Activated naive CD8-positive, alpha-beta T cell (primary cell): Measurements from ENCODE around the gene LUZP4.

Source experiments
- H3K27ac Mint-ChIP-seq: one replicate; pipeline ENCODE4 v1.8.0; 2021; ENCODE audit warnings: mixed read lengths
- H3K27me3 Mint-ChIP-seq: one replicate; pipeline ENCODE4 v1.8.0; 2021; ENCODE audit warnings: mixed read lengths
- H3K36me3 Mint-ChIP-seq: one replicate; pipeline ENCODE4 v1.8.0; 2021; ENCODE audit warnings: mixed read lengths
- H3K4me1 Mint-ChIP-seq: one replicate; pipeline ENCODE4 v1.8.0; 2021; ENCODE audit warnings: low read depth, mixed read lengths
- H3K4me3 Mint-ChIP-seq: one replicate; pipeline ENCODE4 v1.8.0; 2021; ENCODE audit warnings: mild to moderate bottlenecking, mixed read lengths
- H3K9me3 Mint-ChIP-seq: one replicate; pipeline ENCODE4 v1.8.0; 2021; ENCODE audit warnings: low read depth, mixed read lengths

Gene LUZP4

DNA sequence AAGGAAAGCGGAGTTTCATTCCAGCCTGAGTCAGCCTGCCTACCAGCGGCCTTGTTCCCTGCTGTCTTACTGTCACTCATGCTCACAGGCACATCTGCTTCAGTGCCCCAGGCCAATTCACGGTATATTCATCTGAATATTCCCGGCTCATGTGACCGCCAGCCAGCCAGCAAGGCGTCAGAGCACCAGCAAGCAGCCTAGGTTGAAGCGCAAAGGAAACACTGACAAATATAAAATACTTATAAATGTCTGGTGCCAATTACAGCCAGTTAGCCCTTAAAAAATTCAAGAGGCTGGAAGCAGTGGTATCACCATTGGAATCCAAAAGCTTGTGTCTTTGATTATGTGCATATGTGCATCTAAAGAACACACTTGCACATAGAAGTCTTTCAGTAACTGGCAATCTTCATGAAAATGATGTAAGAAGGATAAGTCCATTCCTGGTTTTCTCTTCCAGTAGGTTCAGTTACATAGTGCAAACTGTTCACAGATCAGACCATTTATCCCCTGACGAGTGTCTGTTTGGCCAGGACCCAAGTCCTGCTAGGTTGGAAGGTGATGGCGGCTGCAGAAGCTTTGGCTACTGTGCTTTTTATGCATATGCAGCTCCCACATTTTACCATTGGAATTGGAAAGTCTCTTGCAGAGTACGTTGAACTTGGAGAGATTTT, 61.3 kb downstream of the LUZP4 start:
- no peaks in the 10 kb centered on the region for H3K27me3 Mint-ChIP-seq
- H3K9me3 Mint-ChIP-seq = no peaks in the 10 kb centered on the region
- no peak overlapping the region for H3K27ac Mint-ChIP-seq
- no peaks in the 10 kb centered on the region for H3K4me1 Mint-ChIP-seq
- no peak overlapping the region for H3K4me3 Mint-ChIP-seq
- H3K36me3 Mint-ChIP-seq = no peaks in the 10 kb centered on the region

DNA sequence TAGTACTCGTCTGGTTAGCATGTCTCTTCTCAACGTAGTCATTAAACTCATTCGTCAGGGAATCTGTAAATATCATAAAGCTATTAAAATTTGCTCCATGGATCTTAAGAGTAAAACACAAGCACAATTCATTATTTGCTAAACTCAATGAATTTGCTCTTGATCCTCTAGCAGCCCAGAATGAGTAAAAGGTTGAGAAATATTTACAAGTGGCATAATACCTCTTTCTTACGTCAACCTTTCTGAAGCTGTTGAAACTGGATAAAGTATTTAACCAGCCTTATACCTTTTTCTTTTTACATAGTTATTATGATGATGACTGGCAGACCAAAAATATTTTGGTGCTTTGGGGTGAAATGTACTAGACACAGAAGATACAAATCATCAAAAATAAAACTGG, 66.9 kb downstream of the LUZP4 start:
- H3K36me3 Mint-ChIP-seq = no peaks in the 10 kb centered on the region
- no peaks in the 10 kb centered on the region for H3K4me1 Mint-ChIP-seq
- H3K9me3 Mint-ChIP-seq = no peaks in the 10 kb centered on the region
- H3K27me3 Mint-ChIP-seq = no peaks in the 10 kb centered on the region
- H3K27ac Mint-ChIP-seq = no peak overlapping the region
- no peak overlapping the region for H3K4me3 Mint-ChIP-seq
